ENCODE measurements around the gene IRF4. TPM values are rescaled to one million over a fixed set of nuclear protein-coding genes. Genes with fewer than 3 reads are reported as not detected.

IRF4 gene
- total RNA-seq, 5 donors from 2014 or later (not counting 1 experiment from before 2014, with no cell fraction given) = 16.9 to 67.2 (median 28.4) TPM

- ChIA-PET POLR2A (interaction anchor here in 1 of 2 donors (0.5 kb wide), 1 partner anchor 93 kb away, joined by 3 read pairs; no protein-coding TSS in a partner anchor), CTCF (interaction anchor here in 1 of 2 donors (1.6 kb wide), 1 partner anchor 11 kb away, joined by 4 read pairs; no protein-coding TSS in a partner anchor)
- DNase-seq = peak in 10 of 35 experiments; percentile 5 to 53 (median 24)
- H3K27me3 ChIP-seq (replicated peaks in 1 of 2; ENCODE audit: control insufficient read depth in 2 of 2, extremely low read depth in 1 of 2, insufficient read depth in 2 of 2, low read length in 1 of 2) = peaks cover 0 to 3% of the 10 kb centered on the region in 2 experiments
- peaks cover 21 to 29% of the 10 kb centered on the region in 2 experiments for H3K4me1 ChIP-seq (ENCODE audit: control insufficient read depth in 1 of 2, extremely low read depth in 1 of 2, insufficient read depth in 2 of 2, low read length in 2 of 2)
- H3K36me3 ChIP-seq (ENCODE audit: control insufficient read depth in 2 of 2, extremely low read depth in 1 of 2, insufficient read depth in 1 of 2, low read length in 1 of 2) = peaks cover 7 to 59% of the 10 kb centered on the region in 2 donors
- Mint-ChIP-seq H3K9me3 (no peaks in the 10 kb centered on the region), H3K4me1 (peaks cover 31 to 45% (median 43%) of the 10 kb centered on the region in 3 donors), H3K27me3 (no peaks in the 10 kb centered on the region), H3K36me3 (peaks cover 70% of the 10 kb centered on the region), H3K4me3 (peak overlapping the region; percentile 66 to 77 (median 69)), H3K27ac (peak overlapping the region; percentile 90)
- H3K9me3 ChIP-seq = no peaks in the 10 kb centered on the region
- peak overlapping the region; percentile 3 for H3K27ac ChIP-seq (ENCODE audit: low read length)
- ATAC-seq (replicated peaks in 1 of 4) = peak; percentile 55 to 76 (median 72)
- H3K4me3 ChIP-seq (ENCODE audit: control insufficient read depth in 1 of 2, extremely low read depth in 1 of 2, low read length in 1 of 2) = peak overlapping the region; percentile 3 to 39
- WGBS (ENCODE audit: insufficient coverage) = 35% methylated on average over 8 of the region's 15 CpGs
Measured at GRCh38 chr6:404685-405423, 13.3 kb downstream of the IRF4 start.

- Mint-ChIP-seq H3K9me3 (no peaks in the 10 kb centered on the region), H3K4me3 (no peak overlapping the region), H3K27me3 (no peaks in the 10 kb centered on the region), H3K4me1 (peaks cover 21 to 28% (median 26%) of the 10 kb centered on the region in 3 donors), H3K27ac (no peak overlapping the region), H3K36me3 (peaks cover 72% of the 10 kb centered on the region)
- ATAC-seq (replicated peaks in 1 of 4) (no peak), DNase-seq (no peak)
- CTCF ChIA-PET = no interaction called here
- peaks cover 4 to 43% of the 10 kb centered on the region in 2 donors for H3K36me3 ChIP-seq (ENCODE audit: control insufficient read depth in 2 of 2, extremely low read depth in 1 of 2, insufficient read depth in 1 of 2, low read length in 1 of 2)
- no peaks in the 10 kb centered on the region for H3K9me3 ChIP-seq
- H3K27me3 ChIP-seq (replicated peaks in 1 of 2; ENCODE audit: control insufficient read depth in 2 of 2, extremely low read depth in 1 of 2, insufficient read depth in 2 of 2, low read length in 1 of 2) = peaks cover 0 to under 1% of the 10 kb centered on the region in 2 experiments
- POLR2A ChIA-PET = no interaction called here
- peaks cover 20% of the 10 kb centered on the region in 2 experiments for H3K4me1 ChIP-seq (ENCODE audit: control insufficient read depth in 1 of 2, extremely low read depth in 1 of 2, insufficient read depth in 2 of 2, low read length in 2 of 2)
- H3K27ac ChIP-seq (ENCODE audit: low read length) = no peak overlapping the region
- 61% methylated on average over 2 of the region's 5 CpGs for WGBS (ENCODE audit: insufficient coverage)
- H3K4me3 ChIP-seq (ENCODE audit: control insufficient read depth in 1 of 2, extremely low read depth in 1 of 2, low read length in 1 of 2) = no peak overlapping the region
Measured at GRCh38 chr6:408148-408547, 16.6 kb downstream of the IRF4 start.

GRCh38 chr6:408599-409102 is 17.1 kb downstream of the IRF4 start:
- Histone ChIP-seq H3K27ac (ENCODE audit: low read length) (no peak overlapping the region), H3K36me3 (ENCODE audit: control insufficient read depth in 2 of 2, extremely low read depth in 1 of 2, insufficient read depth in 1 of 2, low read length in 1 of 2) (peaks cover 4 to 43% of the 10 kb centered on the region in 2 donors), H3K9me3 (no peaks in the 10 kb centered on the region), H3K4me1 (ENCODE audit: control insufficient read depth in 1 of 2, extremely low read depth in 1 of 2, insufficient read depth in 2 of 2, low read length in 2 of 2) (peaks cover 15% of the 10 kb centered on the region in 2 experiments), H3K27me3 (replicated peaks in 1 of 2; ENCODE audit: control insufficient read depth in 2 of 2, extremely low read depth in 1 of 2, insufficient read depth in 2 of 2, low read length in 1 of 2) (no peaks in the 10 kb centered on the region), H3K4me3 (ENCODE audit: control insufficient read depth in 1 of 2, extremely low read depth in 1 of 2, low read length in 1 of 2) (no peak overlapping the region)
- H3K4me3 Mint-ChIP-seq = no peak overlapping the region
- POLR2A ChIA-PET = interaction anchor here in 1 of 2 donors (0.5 kb wide), 1 partner anchor 186 kb away, joined by 3 read pairs; no protein-coding TSS in a partner anchor
- 79% methylated on average over 5 of the region's 9 CpGs for WGBS (ENCODE audit: insufficient coverage)
- peaks cover 16 to 23% (median 21%) of the 10 kb centered on the region in 3 donors for H3K4me1 Mint-ChIP-seq
- no peaks in the 10 kb centered on the region for H3K27me3 Mint-ChIP-seq
- CTCF ChIA-PET = no interaction called here
- H3K27ac Mint-ChIP-seq = no peak overlapping the region
- DNase-seq (peak in 1 of 35 experiments; percentile 30), ATAC-seq (replicated peaks in 1 of 4) (no peak)
- no peaks in the 10 kb centered on the region for H3K9me3 Mint-ChIP-seq
- peaks cover 68% of the 10 kb centered on the region for H3K36me3 Mint-ChIP-seq

- WGBS (ENCODE audit: insufficient coverage) = 40% methylated on average over 1 of the region's 4 CpGs
- ChIA-PET POLR2A (no interaction called here), CTCF (no interaction called here)
- Histone ChIP-seq H3K4me3 (ENCODE audit: control insufficient read depth in 1 of 2, extremely low read depth in 1 of 2, low read length in 1 of 2) (no peak overlapping the region), H3K9me3 (no peaks in the 10 kb centered on the region), H3K27ac (ENCODE audit: low read length) (no peak overlapping the region), H3K27me3 (replicated peaks in 1 of 2; ENCODE audit: control insufficient read depth in 2 of 2, extremely low read depth in 1 of 2, insufficient read depth in 2 of 2, low read length in 1 of 2) (no peaks in the 10 kb centered on the region), H3K36me3 (ENCODE audit: control insufficient read depth in 2 of 2, extremely low read depth in 1 of 2, insufficient read depth in 1 of 2, low read length in 1 of 2) (peaks cover 4 to 43% of the 10 kb centered on the region in 2 donors), H3K4me1 (ENCODE audit: control insufficient read depth in 1 of 2, extremely low read depth in 1 of 2, insufficient read depth in 2 of 2, low read length in 2 of 2) (peaks cover 7 to 8% of the 10 kb centered on the region in 2 experiments)
- ATAC-seq (replicated peaks in 1 of 4) (no peak), DNase-seq (no peak)
- peaks cover 8 to 14% (median 13%) of the 10 kb centered on the region in 3 donors for H3K4me1 Mint-ChIP-seq
- peaks cover 60% of the 10 kb centered on the region for H3K36me3 Mint-ChIP-seq
- H3K27ac Mint-ChIP-seq = peak overlapping the region in 1 of 2 donors; percentile 53
- peaks cover under 1 to 3% (median under 1%) of the 10 kb centered on the region in 3 donors for H3K9me3 Mint-ChIP-seq
- no peak overlapping the region for H3K4me3 Mint-ChIP-seq
- H3K27me3 Mint-ChIP-seq = no peaks in the 10 kb centered on the region
Measured at GRCh38 chr6:409370-409972, 17.9 kb downstream of the IRF4 start.

- Mint-ChIP-seq H3K9me3 (peaks cover 8 to 14% (median 12%) of the 10 kb centered on the region in 3 donors), H3K27me3 (no peaks in the 10 kb centered on the region), H3K4me3 (no peak overlapping the region), H3K27ac (no peak overlapping the region), H3K4me1 (peaks cover 0 to 5% (median 5%) of the 10 kb centered on the region in 3 donors), H3K36me3 (peaks cover 60% of the 10 kb centered on the region)
- WGBS (ENCODE audit: insufficient coverage) = 94% methylated on average over 6 of the region's 15 CpGs
- CTCF ChIA-PET = interaction anchor here in 1 of 2 donors (1.0 kb wide), 1 partner anchor 62 kb away, joined by 3 read pairs; no protein-coding TSS in a partner anchor
- no peak for DNase-seq
- ATAC-seq (replicated peaks in 1 of 4) = no peak
- Histone ChIP-seq H3K9me3 (no peaks in the 10 kb centered on the region), H3K4me1 (ENCODE audit: control insufficient read depth in 1 of 2, extremely low read depth in 1 of 2, insufficient read depth in 2 of 2, low read length in 2 of 2) (peaks cover 0 to 2% of the 10 kb centered on the region in 2 experiments), H3K27ac (ENCODE audit: low read length) (no peak overlapping the region), H3K4me3 (ENCODE audit: control insufficient read depth in 1 of 2, extremely low read depth in 1 of 2, low read length in 1 of 2) (no peak overlapping the region), H3K27me3 (replicated peaks in 1 of 2; ENCODE audit: control insufficient read depth in 2 of 2, extremely low read depth in 1 of 2, insufficient read depth in 2 of 2, low read length in 1 of 2) (no peaks in the 10 kb centered on the region), H3K36me3 (ENCODE audit: control insufficient read depth in 2 of 2, extremely low read depth in 1 of 2, insufficient read depth in 1 of 2, low read length in 1 of 2) (peaks cover 4 to 35% of the 10 kb centered on the region in 2 donors)
- POLR2A ChIA-PET = no interaction called here
Measured at GRCh38 chr6:410555-411395, 19.2 kb downstream of the IRF4 start.

Measured in T-cell (primary cell).